Right lobe of liver (tissue), 6 donors: Measurements from ENCODE around the gene TGFBR3. TPM values are rescaled to one million over a fixed set of nuclear protein-coding genes. Genes with fewer than 3 reads are reported as not detected.

Experiments used
- ATAC-seq, 4 donors: fragments of 200-7000 bp; cut with Tn5 transposase; one replicate each; pipeline ENCODE4 v1.9.1; 2020; ENCODE audit warnings: mild to moderate bottlenecking in 4 of 4, moderate library complexity in 4 of 4
- DNase-seq, 3 donors: peaks; one replicate each; pipeline ENCODE4 v3.0.0-alpha.2; 2020
- H3K27ac ChIP-seq, 3 donors: fragments of 200-600 bp; one replicate each; pipeline ENCODE4 v1.8.0; 2022
- H3K27me3 ChIP-seq, 2 donors: fragments of 200-600 bp; one replicate each; pipeline ENCODE4 v1.8.0; 2022
- H3K36me3 ChIP-seq, 4 donors: fragments of 200-600 bp; sonication (generic) in 1 of 4; one replicate each; pipeline versions ENCODE4 v1.5.1 to v1.8.0; 2017 to 2022; ENCODE audit warnings: control low read depth in 1 of 4
- H3K4me1 ChIP-seq, 4 donors: fragments of 200-600 bp; sonication (generic) in 1 of 4; one replicate each; pipeline versions ENCODE4 v1.5.1 to v1.8.0; 2017 to 2022; ENCODE audit warnings: control low read depth in 1 of 4
- H3K4me3 ChIP-seq, 3 donors: fragments of 200-600 bp; one replicate each; pipeline ENCODE4 v1.8.0; 2022
- H3K9me3 ChIP-seq, 4 donors: fragments of 200-600 bp; sonication (generic) in 1 of 4; one replicate each; pipeline versions ENCODE4 v1.5.1 to v1.8.0; 2017 to 2022; ENCODE audit warnings: control low read depth in 1 of 4
- CTCF ChIP-seq, 4 donors: fragments of 200-600 bp in 3 of 4; fragments of 450-650 bp in 1 of 4; IDR thresholded peaks; one replicate each; pipeline versions ENCODE4 v1.5.1 to v1.8.0; 2016 to 2022; ENCODE audit warnings: antibody characterized with exemption in 4 of 4, mild to moderate bottlenecking in 2 of 4
- POLR2A ChIP-seq: fragments of 450-650 bp; IDR thresholded peaks from one replicate; pipeline ENCODE4 v1.6.1; 2017; ENCODE audit warnings: antibody characterized with exemption, mild to moderate bottlenecking
- WGBS: methylation state at CpG from one replicate; pipeline ENCODE4 v1.1.6; 2018; ENCODE audit warnings: low coverage, low lambda C conversion rate; ENCODE audit not compliant: insufficient coverage; ENCODE audit errors: missing lambda C conversion rate; 5-methylcytosine and 5-hydroxymethylcytosine counted together
- intact Hi-C, 2 donors: fragments of 100-400 bp; cut with DNase I; formaldehyde crosslinking; loops; one replicate each; pipeline versions ENCODE4 v1.11.2 to v1.14.1; 2022
- total RNA-seq, 6 experiments: library from RNA; depleted of rRNA in 2 of 6; stranded (reverse); fragments of >200 nt in 2 of 6; fragmentation: NEBNext Ultra II Directional in 3 of 6; extraction: Animal tissue kit (Norgen Biotek cat#: 25700) in 3 of 6; gene quantifications; one replicate each; pipeline versions ENCODE4 v1.1.0 to v1.2.4, GENCODE V29; 2016 to 2023
- donor health status: DM: no; HTN: yes; CAD: no.
- donor health status: DM: no; HTN: no; CAD: no.
- donor health status: DM: no; HTN: no; CAD: no.
- donor health status: DM: no; HTN: yes; CAD: no.
- donor health status: DM: no; HTN: yes; CAD: no.

TGFBR3 gene
- total RNA-seq, 6 experiments from 2014 or later: 9.0 to 32.3 (median 18.1) TPM

DNA sequence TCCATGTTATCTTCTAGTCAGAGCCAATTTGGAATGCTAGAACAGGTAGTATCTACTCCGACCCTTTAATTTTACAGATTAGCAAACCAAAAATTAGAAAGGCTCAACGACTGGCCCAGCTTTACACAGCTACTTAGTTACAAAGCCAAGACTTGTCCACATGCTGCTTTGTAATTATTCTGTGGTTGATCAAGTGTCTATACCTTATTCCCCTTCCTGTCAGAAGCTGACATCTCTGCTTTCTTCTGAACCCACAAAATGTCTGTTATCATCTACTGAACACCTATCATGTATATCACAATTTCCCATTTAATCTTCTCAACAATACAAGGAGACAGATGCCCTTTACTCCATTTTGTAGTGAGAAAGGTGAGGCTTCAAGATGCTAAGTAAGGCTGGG is 15.6 kb downstream of the TGFBR3 start:
- Histone ChIP-seq H3K27ac (no peak overlapping the region), H3K36me3 (no peaks in the 10 kb centered on the region), H3K4me3 (no peak overlapping the region), H3K9me3 (no peaks in the 10 kb centered on the region), H3K4me1 (peaks cover 0 to 11% (median 0%) of the 10 kb centered on the region in 4 donors), H3K27me3 (no peaks in the 10 kb centered on the region)
- TF ChIP-seq POLR2A (no peak), CTCF (IDR thresholded peaks at IDR 0.05) (no peak)
- ATAC-seq (no peak), DNase-seq (no peak)
- WGBS: 91% methylated on average over 2 of the region's 2 CpGs
- intact Hi-C loops: no loop called here

GRCh38 chr1:91866425-91866824 is 19.5 kb downstream of the TGFBR3 start:
- no peak overlapping the region for H3K27ac ChIP-seq
- no peaks in the 10 kb centered on the region for H3K9me3 ChIP-seq
- 76% methylated on average over 5 of the region's 5 CpGs for WGBS
- H3K36me3 ChIP-seq: no peaks in the 10 kb centered on the region
- H3K4me1 ChIP-seq: no peaks in the 10 kb centered on the region
- H3K27me3 ChIP-seq: no peaks in the 10 kb centered on the region
- ATAC-seq (no peak), DNase-seq (no peak)
- no peak overlapping the region for H3K4me3 ChIP-seq
- intact Hi-C loops: no loop called here
- TF ChIP-seq POLR2A (no peak), CTCF (IDR thresholded peaks at IDR 0.05) (no peak)

GRCh38 chr1:91864017-91864700 is 21.8 kb downstream of the TGFBR3 start:
- DNase-seq (no peak), ATAC-seq (peak in 3 of 4 donors; percentile 27 to 43 (median 36))
- H3K36me3 ChIP-seq: no peaks in the 10 kb centered on the region
- H3K27me3 ChIP-seq: no peaks in the 10 kb centered on the region
- H3K4me3 ChIP-seq: no peak overlapping the region
- no peak for TF ChIP-seq CTCF (IDR thresholded peaks at IDR 0.05)
- TF ChIP-seq POLR2A: no peak
- no peaks in the 10 kb centered on the region for H3K9me3 ChIP-seq
- H3K4me1 ChIP-seq: no peaks in the 10 kb centered on the region
- intact Hi-C loops: no loop called here
- H3K27ac ChIP-seq: no peak overlapping the region
- 44% methylated on average over 4 of the region's 5 CpGs for WGBS

DNA sequence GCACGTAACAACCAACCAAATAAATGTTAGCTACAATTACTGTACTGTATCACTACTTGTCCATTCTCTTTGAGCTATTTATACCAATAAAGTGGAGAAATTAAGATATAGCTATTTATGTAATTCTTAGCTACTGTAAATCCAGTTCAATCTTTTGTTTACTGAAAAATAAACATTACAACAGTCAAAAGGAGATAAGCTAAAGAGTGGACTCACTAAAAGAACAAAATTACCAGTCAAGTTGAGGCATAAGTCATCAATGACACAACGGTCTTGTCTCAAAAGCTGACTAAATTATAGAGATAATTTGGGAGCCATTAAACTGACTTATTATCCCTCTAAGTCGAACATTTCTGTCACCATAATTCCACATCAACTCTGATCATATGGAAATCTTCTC is 22.5 kb downstream of the TGFBR3 start:
- H3K4me3 ChIP-seq: no peak overlapping the region
- no peak for ATAC-seq
- no peak for DNase-seq
- no peak for TF ChIP-seq POLR2A
- TF ChIP-seq CTCF (IDR thresholded peaks at IDR 0.05): no peak
- intact Hi-C loops: no loop called here
- H3K9me3 ChIP-seq: no peaks in the 10 kb centered on the region
- no peak overlapping the region for H3K27ac ChIP-seq
- WGBS: 78% methylated on average over 3 of the region's 3 CpGs
- H3K36me3 ChIP-seq: no peaks in the 10 kb centered on the region
- H3K27me3 ChIP-seq: no peaks in the 10 kb centered on the region
- H3K4me1 ChIP-seq: no peaks in the 10 kb centered on the region
